GM12864 (cell line): ENCODE data around the gene HADH.

ENCODE experiments used
- DNase-seq: peaks from one replicate; pipeline ENCODE4 v3.0.0-alpha.2; 2011; ENCODE audit warnings: low read depth
- H3K4me3 ChIP-seq: 2 replicates; pipeline ENCODE4 v1.5.1; 2011; ENCODE audit warnings: mild to moderate bottlenecking, low read depth, low read length, control low read depth
- TF ChIP-seq, protein P1 (sequence below): IDR thresholded peaks from 2 replicates; pipeline ENCODE4 v1.5.1; 2011; ENCODE audit warnings: low read depth, mild to moderate bottlenecking, moderate library complexity, low read length, control low read depth, inconsistent platforms; ENCODE audit errors: missing control alignments

Gene HADH

GRCh38 chr4:107970063-107970798 lies 19.5 kb upstream of the HADH start:
- DNase-seq, result no peak
- no peak overlapping the region for H3K4me3 ChIP-seq
- TF ChIP-seq, protein P1, sequence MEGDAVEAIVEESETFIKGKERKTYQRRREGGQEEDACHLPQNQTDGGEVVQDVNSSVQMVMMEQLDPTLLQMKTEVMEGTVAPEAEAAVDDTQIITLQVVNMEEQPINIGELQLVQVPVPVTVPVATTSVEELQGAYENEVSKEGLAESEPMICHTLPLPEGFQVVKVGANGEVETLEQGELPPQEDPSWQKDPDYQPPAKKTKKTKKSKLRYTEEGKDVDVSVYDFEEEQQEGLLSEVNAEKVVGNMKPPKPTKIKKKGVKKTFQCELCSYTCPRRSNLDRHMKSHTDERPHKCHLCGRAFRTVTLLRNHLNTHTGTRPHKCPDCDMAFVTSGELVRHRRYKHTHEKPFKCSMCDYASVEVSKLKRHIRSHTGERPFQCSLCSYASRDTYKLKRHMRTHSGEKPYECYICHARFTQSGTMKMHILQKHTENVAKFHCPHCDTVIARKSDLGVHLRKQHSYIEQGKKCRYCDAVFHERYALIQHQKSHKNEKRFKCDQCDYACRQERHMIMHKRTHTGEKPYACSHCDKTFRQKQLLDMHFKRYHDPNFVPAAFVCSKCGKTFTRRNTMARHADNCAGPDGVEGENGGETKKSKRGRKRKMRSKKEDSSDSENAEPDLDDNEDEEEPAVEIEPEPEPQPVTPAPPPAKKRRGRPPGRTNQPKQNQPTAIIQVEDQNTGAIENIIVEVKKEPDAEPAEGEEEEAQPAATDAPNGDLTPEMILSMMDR, result no peak

DNA sequence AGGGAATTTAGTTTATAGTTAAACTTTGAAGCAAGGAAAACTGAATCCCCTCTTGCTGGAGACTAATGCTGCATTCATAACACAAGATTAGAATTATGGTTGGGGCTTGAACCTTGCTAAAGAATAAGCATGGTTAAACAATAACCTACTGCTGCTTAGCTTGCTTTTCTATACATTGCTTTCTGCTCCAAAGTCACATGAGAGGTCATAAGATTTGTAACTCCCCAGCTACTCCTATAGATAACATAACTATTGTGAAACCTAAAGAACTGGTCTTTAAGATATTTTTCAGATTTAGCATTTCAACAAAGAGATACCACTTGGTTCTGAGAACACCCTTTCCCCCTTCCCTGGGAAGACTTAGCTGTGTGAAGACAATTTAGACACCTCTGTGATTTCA lies 17.1 kb upstream of the HADH start:
- no peak overlapping the region for H3K4me3 ChIP-seq
- no peak for DNase-seq
- TF ChIP-seq, protein P1, result no peak

DNA sequence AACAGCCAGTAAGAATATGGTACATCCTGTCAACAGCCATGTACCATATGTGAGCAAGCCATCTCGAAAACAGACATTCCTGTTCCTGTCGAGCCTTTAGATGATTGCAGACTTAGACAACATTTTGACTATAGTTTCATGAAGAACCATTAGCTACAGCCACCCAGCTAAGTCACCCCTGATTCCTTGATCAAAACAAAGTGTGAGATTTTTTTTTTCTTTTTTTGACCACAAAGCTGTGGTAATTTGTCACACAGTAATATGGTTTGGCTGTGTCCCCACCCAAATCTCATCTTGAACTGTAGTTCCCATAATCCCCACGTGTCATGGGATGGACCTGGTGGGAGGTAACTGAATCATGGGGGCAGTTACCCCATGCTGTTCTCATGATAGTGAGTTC lies 15.2 kb upstream of the HADH start:
- no peak for DNase-seq
- H3K4me3 ChIP-seq, result no peak overlapping the region
- TF ChIP-seq, protein P1, result no peak

DNA sequence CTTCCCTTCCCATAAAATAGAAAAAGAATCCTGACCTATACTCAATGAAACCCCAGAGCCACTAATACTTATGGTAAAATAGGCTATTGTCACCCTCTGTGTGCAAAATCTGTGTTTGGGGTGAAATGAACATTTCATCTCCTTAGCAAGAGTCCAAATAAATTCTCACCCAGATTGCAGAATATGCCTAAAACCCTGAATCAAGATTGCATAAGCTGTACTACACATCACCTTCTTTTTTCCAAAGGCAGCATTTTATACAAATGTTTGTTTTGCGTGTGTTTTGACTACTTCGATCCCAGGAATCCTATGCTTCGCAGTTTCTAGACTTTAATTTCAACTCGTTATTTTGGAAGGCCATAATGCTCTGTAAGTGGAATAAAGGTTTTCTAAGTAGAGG lies 12.2 kb upstream of the HADH start:
- DNase-seq, result no peak
- no peak overlapping the region for H3K4me3 ChIP-seq
- TF ChIP-seq, protein P1, result no peak

GRCh38 chr4:107977966-107978705 lies 11.6 kb upstream of the HADH start:
- no peak overlapping the region for H3K4me3 ChIP-seq
- TF ChIP-seq, protein P1, result no peak
- no peak for DNase-seq

GRCh38 chr4:107978716-107979451 lies 10.8 kb upstream of the HADH start:
- no peak for DNase-seq
- H3K4me3 ChIP-seq, result no peak overlapping the region
- TF ChIP-seq, protein P1, result no peak
